ENCODE data around the gene TRAPPC8. TPM values are rescaled to one million over a fixed set of nuclear protein-coding genes. Genes with fewer than 3 reads are reported as not detected.

The TRAPPC8 gene
- total RNA-seq, 1 donor from 2014 or later, result 39.8 TPM

GRCh38 chr18:31877900-31878299, 65.0 kb downstream of the TRAPPC8 start:
- no peak overlapping the region for H3K27ac Mint-ChIP-seq

GRCh38 chr18:31876707-31877106, 66.2 kb downstream of the TRAPPC8 start:
- Mint-ChIP-seq H3K27ac (no peak overlapping the region), H3K36me3 (peaks cover 69% of the 10 kb centered on the region), H3K27me3 (ENCODE audit: low read depth) (no peaks in the 10 kb centered on the region), H3K9me3 (peaks cover 38% of the 10 kb centered on the region), H3K4me1 (no peaks in the 10 kb centered on the region), H3K4me3 (no peak overlapping the region)
- DNase-seq (ENCODE audit: low spot score in 2 of 2, unreplicated experiment in 2 of 2), result no peak
- no peak for TF ChIP-seq CTCF (IDR thresholded peaks at IDR 0.05; ENCODE audit: unreplicated experiment)

More at GRCh38 chr18:31877900-31878299, 65.0 kb downstream of the TRAPPC8 start:
- Mint-ChIP-seq H3K36me3 (peaks cover 72% of the 10 kb centered on the region), H3K4me3 (no peak overlapping the region), H3K27me3 (ENCODE audit: low read depth) (no peaks in the 10 kb centered on the region), H3K9me3 (peaks cover 45% of the 10 kb centered on the region), H3K4me1 (no peaks in the 10 kb centered on the region)
- TF ChIP-seq CTCF (IDR thresholded peaks at IDR 0.05; ENCODE audit: unreplicated experiment), result no peak
- DNase-seq (ENCODE audit: low spot score in 2 of 2, unreplicated experiment in 2 of 2), result no peak

- Mint-ChIP-seq H3K27me3 (ENCODE audit: low read depth) (no peaks in the 10 kb centered on the region), H3K36me3 (peaks cover 58% of the 10 kb centered on the region), H3K4me3 (no peak overlapping the region), H3K4me1 (no peaks in the 10 kb centered on the region), H3K9me3 (peaks cover 24% of the 10 kb centered on the region), H3K27ac (no peak overlapping the region)
- DNase-seq (ENCODE audit: low spot score in 2 of 2, unreplicated experiment in 2 of 2), result no peak
- no peak for TF ChIP-seq CTCF (IDR thresholded peaks at IDR 0.05; ENCODE audit: unreplicated experiment)
Measured at GRCh38 chr18:31875301-31875700, 67.6 kb downstream of the TRAPPC8 start.

GRCh38 chr18:31863103-31863502, 79.8 kb downstream of the TRAPPC8 start:
- no peak for DNase-seq (ENCODE audit: low spot score in 2 of 2, unreplicated experiment in 2 of 2)
- TF ChIP-seq CTCF (IDR thresholded peaks at IDR 0.05; ENCODE audit: unreplicated experiment), result no peak
- Mint-ChIP-seq H3K9me3 (no peaks in the 10 kb centered on the region), H3K4me1 (no peaks in the 10 kb centered on the region), H3K27me3 (ENCODE audit: low read depth) (no peaks in the 10 kb centered on the region), H3K4me3 (no peak overlapping the region), H3K27ac (no peak overlapping the region), H3K36me3 (peaks cover 17% of the 10 kb centered on the region)

- TF ChIP-seq CTCF (IDR thresholded peaks at IDR 0.05; ENCODE audit: unreplicated experiment), result no peak
- H3K27me3 Mint-ChIP-seq (ENCODE audit: low read depth), result no peaks in the 10 kb centered on the region
- peaks cover 23% of the 10 kb centered on the region for H3K36me3 Mint-ChIP-seq
- no peak for DNase-seq (ENCODE audit: low spot score in 2 of 2, unreplicated experiment in 2 of 2)
- no peaks in the 10 kb centered on the region for H3K9me3 Mint-ChIP-seq
- no peak overlapping the region for H3K4me3 Mint-ChIP-seq
- H3K27ac Mint-ChIP-seq, result no peak overlapping the region
- H3K4me1 Mint-ChIP-seq, result no peaks in the 10 kb centered on the region
Measured at GRCh38 chr18:31860488-31860887, 82.4 kb downstream of the TRAPPC8 start.

- Mint-ChIP-seq H3K27me3 (ENCODE audit: low read depth) (no peaks in the 10 kb centered on the region), H3K27ac (no peak overlapping the region), H3K36me3 (peaks cover 28% of the 10 kb centered on the region), H3K9me3 (no peaks in the 10 kb centered on the region), H3K4me3 (no peak overlapping the region), H3K4me1 (no peaks in the 10 kb centered on the region)
- no peak for TF ChIP-seq CTCF (IDR thresholded peaks at IDR 0.05; ENCODE audit: unreplicated experiment)
- no peak for DNase-seq (ENCODE audit: low spot score in 2 of 2, unreplicated experiment in 2 of 2)
Measured at GRCh38 chr18:31857526-31858106, 85.3 kb downstream of the TRAPPC8 start.
